GOT3 (cell line): Measurements from ENCODE around the gene MEIS3.

Experiments used
- DNase-seq: peaks from one replicate; lab custom pipeline; 2025; ENCODE audit warnings: mixed read lengths; lab: John Stamatoyannopoulos, UW

MEIS3 gene

GRCh38 chr19:47419030-47419783 is at the start of gene MEIS3:
TSS of gene MEIS3 (minus strand) at chr19:47419527. CDS start at chr19:47419081, 446 bp downstream.
- DNase-seq = no peak

GRCh38 chr19:47467914-47468313 is 48.6 kb upstream of the MEIS3 start:
- no peak for DNase-seq

- DNase-seq = no peak
These were observed 46.6 kb upstream of the MEIS3 start for GRCh38 chr19:47465957-47466356.

GRCh38 chr19:47464675-47465419 is 45.5 kb upstream of the MEIS3 start:
- DNase-seq = no peak

- no peak for DNase-seq
These were observed 42.5 kb upstream of the MEIS3 start for GRCh38 chr19:47461876-47462275.

GRCh38 chr19:47459477-47459876 is 40.1 kb upstream of the MEIS3 start:
- no peak for DNase-seq

- no peak for DNase-seq
These were observed 39.3 kb upstream of the MEIS3 start for GRCh38 chr19:47458672-47459071.

- no peak for DNase-seq
These were observed 37.6 kb upstream of the MEIS3 start for GRCh38 chr19:47456721-47457474.

- DNase-seq = no peak
These were observed 31.2 kb upstream of the MEIS3 start for GRCh38 chr19:47450478-47450877.

GRCh38 chr19:47448360-47448727 is 29.0 kb upstream of the MEIS3 start:
- no peak for DNase-seq

- no peak for DNase-seq
These were observed 28.4 kb upstream of the MEIS3 start for GRCh38 chr19:47447470-47448359.

GRCh38 chr19:47446534-47447469 is 27.5 kb upstream of the MEIS3 start:
- no peak for DNase-seq

GRCh38 chr19:47445937-47446402 is 26.6 kb upstream of the MEIS3 start:
- DNase-seq = no peak

GRCh38 chr19:47445527-47445926 is 26.2 kb upstream of the MEIS3 start:
- no peak for DNase-seq

GRCh38 chr19:47444388-47444821 is 25.1 kb upstream of the MEIS3 start:
- no peak for DNase-seq

- no peak for DNase-seq
These were observed 24.0 kb upstream of the MEIS3 start for GRCh38 chr19:47443331-47443730.

- DNase-seq = no peak
These were observed 19.5 kb upstream of the MEIS3 start for GRCh38 chr19:47438793-47439220.

- DNase-seq = no peak
These were observed 18.2 kb upstream of the MEIS3 start for GRCh38 chr19:47437500-47437899.

GRCh38 chr19:47436712-47437401 is 17.5 kb upstream of the MEIS3 start:
- DNase-seq = peak; percentile 23
